ENCODE measurements around the gene CLDN22. TPM values are rescaled to one million over a fixed set of nuclear protein-coding genes. Genes with fewer than 3 reads are reported as not detected.
A peak's percentile ranks its signal among the peaks of the same experiment; 100 is the strongest.

The CLDN22 gene
- polyA plus RNA-seq, 1 of the 3 experiments (the other 2 are of a cell fraction), result 0.05 TPM

DNA sequence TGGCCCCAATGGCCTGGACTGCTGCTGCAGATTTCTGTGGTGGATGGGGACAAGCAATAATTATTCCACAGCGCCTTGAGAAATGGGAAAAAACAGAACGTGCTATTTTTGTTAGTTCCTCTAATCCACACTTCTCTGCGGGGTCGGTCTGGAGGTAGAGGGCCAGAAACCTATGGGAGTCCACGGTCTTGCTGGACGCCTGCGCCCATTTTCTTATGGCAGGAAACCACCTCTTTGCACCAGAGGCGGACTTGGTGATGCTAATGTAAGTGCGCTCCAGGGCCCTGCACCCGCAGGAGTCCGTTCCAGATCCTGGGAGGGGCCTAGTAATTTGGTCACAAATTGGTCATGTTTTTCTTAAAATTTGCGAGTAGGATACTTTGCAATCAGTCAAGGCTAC is 28.1 kb upstream of the CLDN22 start:
- no peak for DNase-seq
- H3K79me2 ChIP-seq (ENCODE audit: insufficient read depth), result no peaks in the 10 kb centered on the region
- H3K9me2 ChIP-seq, result no peaks in the 10 kb centered on the region
- no peaks in the 10 kb centered on the region for H3K36me3 ChIP-seq (replicated peaks in 1 of 2; ENCODE audit: control insufficient read depth in 1 of 2, insufficient read depth in 2 of 2, low read length in 1 of 2)
- H3K27me3 ChIP-seq (ENCODE audit: insufficient read depth), result no peaks in the 10 kb centered on the region
- peaks cover 3% of the 10 kb centered on the region for H3F3A ChIP-seq (replicated peaks; ENCODE audit: insufficient read depth)
- no peak overlapping the region for H3K4me2 ChIP-seq
- no peak overlapping the region for H2AFZ ChIP-seq (ENCODE audit: low read depth)
- H4K20me1 ChIP-seq (ENCODE audit: insufficient read depth), result no peaks in the 10 kb centered on the region
- no peak overlapping the region for H3K4me3 ChIP-seq (ENCODE audit: low read depth in 2 of 2, low read length in 1 of 2)
- POLR2A ChIA-PET, result no interaction called here
- CTCF ChIA-PET, result no interaction called here
- H3K27ac ChIP-seq (ENCODE audit: low read depth in 2 of 2, low read length in 1 of 2), result peak overlapping the region in 1 of 2 experiments; percentile 67; a peak in 1 of 4 replicates
- 88% methylated on average over 6 of the region's 12 CpGs for WGBS (ENCODE audit: low lambda C conversion rate)
- H3K9ac ChIP-seq, result no peak overlapping the region
- H3K4me1 ChIP-seq (ENCODE audit: control insufficient read depth in 1 of 2, insufficient read depth in 2 of 2, low read depth in 1 of 2, low read length in 1 of 2), result peaks cover 2 to 4% of the 10 kb centered on the region in 2 experiments; a peak in 1 of 4 replicates
- no peaks in the 10 kb centered on the region for H3K9me3 ChIP-seq
- TF ChIP-seq IRF3 (IDR thresholded peaks at IDR 0.05; ENCODE audit: low read depth, low read length) (no peak), TEAD4 (IDR thresholded peaks at IDR 0.05; ENCODE audit: borderline replicate concordance, insufficient read depth) (no peak), YY1 (IDR thresholded peaks at IDR 0.05; ENCODE audit: low read depth) (no peak), NRF1 (IDR thresholded peaks at IDR 0.05; ENCODE audit: low read depth, low read length) (no peak)
- TF ChIP-seq, protein P1, sequence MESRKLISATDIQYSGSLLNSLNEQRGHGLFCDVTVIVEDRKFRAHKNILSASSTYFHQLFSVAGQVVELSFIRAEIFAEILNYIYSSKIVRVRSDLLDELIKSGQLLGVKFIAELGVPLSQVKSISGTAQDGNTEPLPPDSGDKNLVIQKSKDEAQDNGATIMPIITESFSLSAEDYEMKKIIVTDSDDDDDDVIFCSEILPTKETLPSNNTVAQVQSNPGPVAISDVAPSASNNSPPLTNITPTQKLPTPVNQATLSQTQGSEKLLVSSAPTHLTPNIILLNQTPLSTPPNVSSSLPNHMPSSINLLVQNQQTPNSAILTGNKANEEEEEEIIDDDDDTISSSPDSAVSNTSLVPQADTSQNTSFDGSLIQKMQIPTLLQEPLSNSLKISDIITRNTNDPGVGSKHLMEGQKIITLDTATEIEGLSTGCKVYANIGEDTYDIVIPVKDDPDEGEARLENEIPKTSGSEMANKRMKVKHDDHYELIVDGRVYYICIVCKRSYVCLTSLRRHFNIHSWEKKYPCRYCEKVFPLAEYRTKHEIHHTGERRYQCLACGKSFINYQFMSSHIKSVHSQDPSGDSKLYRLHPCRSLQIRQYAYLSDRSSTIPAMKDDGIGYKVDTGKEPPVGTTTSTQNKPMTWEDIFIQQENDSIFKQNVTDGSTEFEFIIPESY (IDR thresholded peaks at IDR 0.05; ENCODE audit: borderline replicate concordance, low read depth), result no peak

GRCh38 chr4:183347566-183347965 is 27.5 kb upstream of the CLDN22 start:
- H3K27ac ChIP-seq (ENCODE audit: low read depth in 2 of 2, low read length in 1 of 2), result no peak overlapping the region
- H3K27me3 ChIP-seq (ENCODE audit: insufficient read depth), result no peaks in the 10 kb centered on the region
- no peaks in the 10 kb centered on the region for H3K79me2 ChIP-seq (ENCODE audit: insufficient read depth)
- H3K4me2 ChIP-seq, result no peak overlapping the region
- H3K9me2 ChIP-seq, result no peaks in the 10 kb centered on the region
- H3K4me1 ChIP-seq (ENCODE audit: control insufficient read depth in 1 of 2, insufficient read depth in 2 of 2, low read depth in 1 of 2, low read length in 1 of 2), result peaks cover 2 to 4% of the 10 kb centered on the region in 2 experiments; a peak in 1 of 4 replicates
- DNase-seq, result no peak
- no peaks in the 10 kb centered on the region for H4K20me1 ChIP-seq (ENCODE audit: insufficient read depth)
- CTCF ChIA-PET, result no interaction called here
- no peak overlapping the region for H3K9ac ChIP-seq
- 93% methylated on average over 4 of the region's 4 CpGs for WGBS (ENCODE audit: low lambda C conversion rate)
- H3F3A ChIP-seq (replicated peaks; ENCODE audit: insufficient read depth), result peaks cover 3% of the 10 kb centered on the region
- no peak overlapping the region for H2AFZ ChIP-seq (ENCODE audit: low read depth)
- no peaks in the 10 kb centered on the region for H3K36me3 ChIP-seq (replicated peaks in 1 of 2; ENCODE audit: control insufficient read depth in 1 of 2, insufficient read depth in 2 of 2, low read length in 1 of 2)
- H3K4me3 ChIP-seq (ENCODE audit: low read depth in 2 of 2, low read length in 1 of 2), result no peak overlapping the region
- POLR2A ChIA-PET, result no interaction called here
- no peaks in the 10 kb centered on the region for H3K9me3 ChIP-seq
- TF ChIP-seq, protein P2, sequence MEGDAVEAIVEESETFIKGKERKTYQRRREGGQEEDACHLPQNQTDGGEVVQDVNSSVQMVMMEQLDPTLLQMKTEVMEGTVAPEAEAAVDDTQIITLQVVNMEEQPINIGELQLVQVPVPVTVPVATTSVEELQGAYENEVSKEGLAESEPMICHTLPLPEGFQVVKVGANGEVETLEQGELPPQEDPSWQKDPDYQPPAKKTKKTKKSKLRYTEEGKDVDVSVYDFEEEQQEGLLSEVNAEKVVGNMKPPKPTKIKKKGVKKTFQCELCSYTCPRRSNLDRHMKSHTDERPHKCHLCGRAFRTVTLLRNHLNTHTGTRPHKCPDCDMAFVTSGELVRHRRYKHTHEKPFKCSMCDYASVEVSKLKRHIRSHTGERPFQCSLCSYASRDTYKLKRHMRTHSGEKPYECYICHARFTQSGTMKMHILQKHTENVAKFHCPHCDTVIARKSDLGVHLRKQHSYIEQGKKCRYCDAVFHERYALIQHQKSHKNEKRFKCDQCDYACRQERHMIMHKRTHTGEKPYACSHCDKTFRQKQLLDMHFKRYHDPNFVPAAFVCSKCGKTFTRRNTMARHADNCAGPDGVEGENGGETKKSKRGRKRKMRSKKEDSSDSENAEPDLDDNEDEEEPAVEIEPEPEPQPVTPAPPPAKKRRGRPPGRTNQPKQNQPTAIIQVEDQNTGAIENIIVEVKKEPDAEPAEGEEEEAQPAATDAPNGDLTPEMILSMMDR (IDR thresholded peaks at IDR 0.05), result no peak
- TF ChIP-seq TEAD4 (IDR thresholded peaks at IDR 0.05; ENCODE audit: borderline replicate concordance, insufficient read depth) (no peak), EP300 (IDR thresholded peaks at IDR 0.05; ENCODE audit: borderline replicate concordance in 1 of 2, low read depth in 1 of 2, low read length in 1 of 2) (no peak), FOSL2 (IDR thresholded peaks at IDR 0.05; ENCODE audit: borderline replicate concordance, low read depth) (no peak), SMC3 (IDR thresholded peaks at IDR 0.05; ENCODE audit: low read depth, low read length) (no peak), GABPA (IDR thresholded peaks at IDR 0.05; ENCODE audit: low read depth) (no peak), MXI1 (IDR thresholded peaks at IDR 0.05; ENCODE audit: low read depth, low read length) (no peak)
